SH-SY5Y (cell line): ENCODE measurements around the gene SSBP3.

ENCODE experiments used
- GATA2 ChIP-seq: IDR thresholded peaks from 2 replicates; pipeline ENCODE4 v1.6.1; 2011; ENCODE audit warnings: mild to moderate bottlenecking, low read depth, low read length
- GATA3 ChIP-seq: IDR thresholded peaks from 2 replicates; pipeline ENCODE4 v1.6.1; 2011; ENCODE audit warnings: low read depth, mild to moderate bottlenecking, low read length, moderate library complexity

- TF ChIP-seq GATA3 (no peak), GATA2 (no peak)
These were observed 140.5 kb downstream of the SSBP3 start for GRCh38 chr1:54265659-54266058.
